ENCODE data around the gene KSR2. TPM values are rescaled to one million over a fixed set of nuclear protein-coding genes. Genes with fewer than 3 reads are reported as not detected.

KSR2 gene
- total RNA-seq, 1 experiment from 2014 or later, result not detected

DNA sequence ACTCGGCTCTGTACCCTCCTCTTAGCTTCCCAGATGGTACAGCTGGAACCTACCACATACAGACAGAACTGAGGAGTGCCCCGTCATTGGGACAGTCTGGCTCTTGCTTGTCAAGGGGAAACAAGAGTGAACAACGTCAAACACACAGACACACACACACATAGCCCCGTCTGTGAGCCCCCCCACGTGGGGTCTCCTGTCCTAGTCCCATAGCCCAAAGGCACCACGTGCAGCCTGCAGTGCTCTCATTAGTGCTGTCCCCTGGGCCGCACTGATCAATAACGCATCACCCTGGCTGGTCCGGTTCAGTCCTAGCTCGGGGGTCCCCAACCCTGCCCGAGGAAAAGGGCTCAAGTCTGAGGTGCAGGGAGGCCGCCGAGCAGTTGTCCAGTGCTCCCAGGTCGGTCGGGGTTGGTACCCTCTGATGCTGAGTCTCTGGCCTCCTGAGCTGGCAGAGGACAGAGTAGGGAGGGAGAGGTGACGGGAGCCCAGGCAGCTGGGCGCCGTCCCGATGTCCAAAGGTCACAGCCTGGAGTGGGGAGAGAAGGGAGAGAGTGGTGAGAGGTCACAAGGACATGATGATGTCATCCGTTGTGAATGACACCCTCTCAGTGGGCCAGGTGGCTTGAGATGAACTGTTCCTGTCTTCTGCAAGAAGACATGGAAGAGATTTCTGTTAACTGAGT, 502.0 kb downstream of the KSR2 start:
- H3K36me3 ChIP-seq (ENCODE audit: insufficient read depth, low read length, poor library complexity, severe bottlenecking), result no peaks in the 10 kb centered on the region
- H3K9me3 ChIP-seq (ENCODE audit: low read depth, low read length, poor library complexity, severe bottlenecking), result no peaks in the 10 kb centered on the region
- H3K4me1 ChIP-seq (ENCODE audit: insufficient read depth, low read length, poor library complexity, severe bottlenecking), result no peaks in the 10 kb centered on the region
- H3K27me3 ChIP-seq (replicated peaks; ENCODE audit: insufficient read depth, low read depth, low read length, poor library complexity), result peaks cover 16% of the 10 kb centered on the region
- intact Hi-C loops (cut with micrococcal nuclease; ENCODE audit: unreplicated experiment), result no loop called here
- TF ChIP-seq EZH2 (IDR thresholded peaks at IDR 0.05; ENCODE audit: borderline replicate concordance, low read depth, low read length, poor library complexity, severe bottlenecking), result no peak
- TF ChIP-seq, protein P1, sequence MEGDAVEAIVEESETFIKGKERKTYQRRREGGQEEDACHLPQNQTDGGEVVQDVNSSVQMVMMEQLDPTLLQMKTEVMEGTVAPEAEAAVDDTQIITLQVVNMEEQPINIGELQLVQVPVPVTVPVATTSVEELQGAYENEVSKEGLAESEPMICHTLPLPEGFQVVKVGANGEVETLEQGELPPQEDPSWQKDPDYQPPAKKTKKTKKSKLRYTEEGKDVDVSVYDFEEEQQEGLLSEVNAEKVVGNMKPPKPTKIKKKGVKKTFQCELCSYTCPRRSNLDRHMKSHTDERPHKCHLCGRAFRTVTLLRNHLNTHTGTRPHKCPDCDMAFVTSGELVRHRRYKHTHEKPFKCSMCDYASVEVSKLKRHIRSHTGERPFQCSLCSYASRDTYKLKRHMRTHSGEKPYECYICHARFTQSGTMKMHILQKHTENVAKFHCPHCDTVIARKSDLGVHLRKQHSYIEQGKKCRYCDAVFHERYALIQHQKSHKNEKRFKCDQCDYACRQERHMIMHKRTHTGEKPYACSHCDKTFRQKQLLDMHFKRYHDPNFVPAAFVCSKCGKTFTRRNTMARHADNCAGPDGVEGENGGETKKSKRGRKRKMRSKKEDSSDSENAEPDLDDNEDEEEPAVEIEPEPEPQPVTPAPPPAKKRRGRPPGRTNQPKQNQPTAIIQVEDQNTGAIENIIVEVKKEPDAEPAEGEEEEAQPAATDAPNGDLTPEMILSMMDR (conservative IDR thresholded peaks at IDR 0.05; ENCODE audit: low read depth, low read length), result no peak
- no TSS peak for BruUV-seq (replicated peaks)
- H3K27ac ChIP-seq (ENCODE audit: low read depth, low read length, poor library complexity, severe bottlenecking), result no peak overlapping the region
- ChIA-PET CTCF (no interaction called here), POLR2A (ENCODE audit: low non-redundant PET) (interaction anchor here (0.6 kb wide), 1 partner anchor 267 kb away, joined by 23 read pairs; no protein-coding TSS in a partner anchor)
- no peak for DNase-seq (ENCODE audit: low spot score)
- H3K4me3 ChIP-seq (ENCODE audit: low read depth, low read length, poor library complexity, severe bottlenecking), result no peak overlapping the region

DNA sequence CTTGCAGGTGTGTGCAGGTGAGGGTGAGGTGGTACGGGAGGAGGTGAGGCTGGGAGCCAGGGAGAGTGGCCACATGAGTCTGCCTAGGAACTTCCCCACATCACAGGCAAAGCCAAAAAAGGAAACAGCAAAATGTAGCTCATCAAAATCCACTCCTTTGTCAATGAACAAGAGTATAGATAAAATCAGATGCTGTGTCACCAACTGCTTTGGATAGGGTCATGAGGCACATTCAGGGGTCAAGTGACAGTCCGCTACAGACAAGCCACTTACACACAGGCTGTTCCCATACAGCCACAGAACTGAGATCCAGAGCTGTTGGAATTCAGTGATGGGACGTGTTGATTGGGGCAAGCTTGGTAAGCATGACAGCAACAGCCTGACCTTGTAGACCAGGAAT, 507.1 kb downstream of the KSR2 start:
- H3K36me3 ChIP-seq (ENCODE audit: insufficient read depth, low read length, poor library complexity, severe bottlenecking), result no peaks in the 10 kb centered on the region
- POLR2A ChIA-PET (ENCODE audit: low non-redundant PET), result no interaction called here
- TF ChIP-seq, protein P1 (conservative IDR thresholded peaks at IDR 0.05; ENCODE audit: low read depth, low read length), result no peak
- no peak for TF ChIP-seq EZH2 (IDR thresholded peaks at IDR 0.05; ENCODE audit: borderline replicate concordance, low read depth, low read length, poor library complexity, severe bottlenecking)

DNA sequence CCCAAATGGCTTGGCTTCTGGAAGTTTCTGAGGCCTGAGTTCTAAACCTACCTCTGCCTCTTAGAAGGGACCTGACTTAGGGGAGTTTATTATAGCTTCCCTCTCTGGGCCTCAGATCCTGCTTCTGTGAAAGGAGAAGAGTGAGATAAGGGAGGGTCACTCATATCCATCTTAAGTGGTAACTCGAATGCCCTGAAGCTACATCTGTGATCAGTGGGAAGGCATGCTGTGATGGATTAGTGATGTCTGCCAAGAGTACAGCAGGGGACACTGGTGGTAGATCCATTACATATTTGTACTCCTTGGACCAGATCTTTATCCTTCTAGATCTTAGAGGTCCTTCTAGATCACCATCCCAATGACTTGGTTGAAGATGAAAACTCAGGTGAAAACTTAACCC, 509.6 kb downstream of the KSR2 start:
- H3K4me3 ChIP-seq (ENCODE audit: low read depth, low read length, poor library complexity, severe bottlenecking), result no peak overlapping the region
- no peaks in the 10 kb centered on the region for H3K4me1 ChIP-seq (ENCODE audit: insufficient read depth, low read length, poor library complexity, severe bottlenecking)
- DNase-seq (ENCODE audit: low spot score), result no peak
- H3K27me3 ChIP-seq (replicated peaks; ENCODE audit: insufficient read depth, low read depth, low read length, poor library complexity), result peaks cover 3% of the 10 kb centered on the region
- intact Hi-C loops (cut with micrococcal nuclease; ENCODE audit: unreplicated experiment), result loop anchor here (2.0 kb wide), 1 partner anchor 74 kb away; no protein-coding TSS in a partner anchor
- H3K9me3 ChIP-seq (ENCODE audit: low read depth, low read length, poor library complexity, severe bottlenecking), result no peaks in the 10 kb centered on the region
- no TSS peak for BruUV-seq (replicated peaks)
- TF ChIP-seq, protein P1 (conservative IDR thresholded peaks at IDR 0.05; ENCODE audit: low read depth, low read length), result no peak
- TF ChIP-seq EZH2 (IDR thresholded peaks at IDR 0.05; ENCODE audit: borderline replicate concordance, low read depth, low read length, poor library complexity, severe bottlenecking), result no peak
- ChIA-PET POLR2A (ENCODE audit: low non-redundant PET) (no interaction called here), CTCF (no interaction called here)
- H3K27ac ChIP-seq (ENCODE audit: low read depth, low read length, poor library complexity, severe bottlenecking), result no peak overlapping the region
- no peaks in the 10 kb centered on the region for H3K36me3 ChIP-seq (ENCODE audit: insufficient read depth, low read length, poor library complexity, severe bottlenecking)

More for the DNA sequence above, 507.1 kb downstream of the KSR2 start:
- Histone ChIP-seq H3K4me1 (ENCODE audit: insufficient read depth, low read length, poor library complexity, severe bottlenecking) (no peaks in the 10 kb centered on the region), H3K9me3 (ENCODE audit: low read depth, low read length, poor library complexity, severe bottlenecking) (no peaks in the 10 kb centered on the region), H3K27ac (ENCODE audit: low read depth, low read length, poor library complexity, severe bottlenecking) (no peak overlapping the region), H3K27me3 (replicated peaks; ENCODE audit: insufficient read depth, low read depth, low read length, poor library complexity) (peaks cover 12% of the 10 kb centered on the region), H3K4me3 (ENCODE audit: low read depth, low read length, poor library complexity, severe bottlenecking) (no peak overlapping the region)
- intact Hi-C loops (cut with micrococcal nuclease; ENCODE audit: unreplicated experiment), result no loop called here
- no TSS peak for BruUV-seq (replicated peaks)
- no peak for DNase-seq (ENCODE audit: low spot score)
- CTCF ChIA-PET, result no interaction called here

Measured in A673 (cell line).